WTC11 (cell line): ENCODE data around the gene FGB. TPM values are rescaled to one million over a fixed set of nuclear protein-coding genes. Genes with fewer than 3 reads are reported as not detected.

ENCODE experiments used
- ATAC-seq: fragments of 200-7000 bp; cut with Tn5 transposase; 2 replicates; pipeline ENCODE4 v1.10.0; 2021; ENCODE audit warnings: mild to moderate bottlenecking, moderate library complexity
- Bru-seq: library from RNA; stranded (reverse); fragments of 400-500 nt; gene quantifications from one replicate; lab custom pipeline; 2021; lab: Mats Ljungman, UMichigan
- CTCF ChIA-PET: fragments of 300-600 bp; sonication (Branson Sonifier 250); formaldehyde crosslinking; loops from one replicate; lab custom pipeline; 2021; ENCODE audit warnings: antibody characterized with exemption; lab: Charles Lee
- POLR2A ChIA-PET: fragments of 350-600 bp; sonication (Branson Sonifier 250); formaldehyde crosslinking; loops from one replicate; lab custom pipeline; 2021; ENCODE audit warnings: antibody characterized with exemption; lab: Charles Lee
- DNase-seq: peaks from one replicate; pipeline ENCODE4 v3.0.0; 2021; ENCODE audit warnings: low spot score
- H3K27ac Mint-ChIP-seq: 2 replicates; pipeline ENCODE4 v1.8.0; 2021; ENCODE audit warnings: mixed read lengths
- H3K27me3 Mint-ChIP-seq: 2 replicates; pipeline ENCODE4 v1.8.0; 2021; ENCODE audit warnings: low read depth, mild to moderate bottlenecking, moderate library complexity, mixed read lengths
- H3K36me3 Mint-ChIP-seq: 2 replicates; pipeline ENCODE4 v1.8.0; 2021; ENCODE audit warnings: mixed read lengths
- H3K4me1 Mint-ChIP-seq: 2 replicates; pipeline ENCODE4 v1.8.0; 2022; ENCODE audit warnings: mixed read lengths
- H3K4me3 Mint-ChIP-seq: 2 replicates; pipeline ENCODE4 v1.8.0; 2021; ENCODE audit warnings: mild to moderate bottlenecking, moderate library complexity, mixed read lengths
- H3K9me3 Mint-ChIP-seq: 2 replicates; pipeline ENCODE4 v1.8.0; 2021; ENCODE audit warnings: mixed read lengths
- CREM ChIP-seq: sonication (generic); formaldehyde crosslinking; IDR thresholded peaks from 2 replicates; pipeline ENCODE4 v1.8.1; 2022; ENCODE audit warnings: mild to moderate bottlenecking, missing genetic modification reagents, moderate library complexity
- EMX1 ChIP-seq: fragments of 250-450 bp; sonication (Bioruptor Pico); IDR thresholded peaks from 2 replicates; pipeline ENCODE4 v1.8.0; 2021; ENCODE audit warnings: mild to moderate bottlenecking
- ETV6 ChIP-seq: sonication (generic); formaldehyde crosslinking; IDR thresholded peaks from 2 replicates; pipeline ENCODE4 v1.8.1; 2022; ENCODE audit warnings: mild to moderate bottlenecking, missing genetic modification reagents
- FOXJ3 ChIP-seq: sonication (generic); formaldehyde crosslinking; IDR thresholded peaks from 2 replicates; pipeline ENCODE4 v1.9.0; 2021; ENCODE audit warnings: missing genetic modification reagents, mild to moderate bottlenecking, borderline replicate concordance
- GABPB1 ChIP-seq: sonication (generic); formaldehyde crosslinking; IDR thresholded peaks from 2 replicates; pipeline ENCODE4 v1.8.1; 2023; ENCODE audit warnings: mild to moderate bottlenecking, missing genetic modification reagents
- IRF2 ChIP-seq: sonication (generic); formaldehyde crosslinking; IDR thresholded peaks from 2 replicates; pipeline ENCODE4 v1.8.0; 2022; ENCODE audit warnings: low read depth, missing genetic modification reagents, borderline replicate concordance
- KAT7 ChIP-seq: sonication (generic); formaldehyde crosslinking; IDR thresholded peaks from 2 replicates; pipeline ENCODE4 v1.8.1; 2023; ENCODE audit warnings: missing genetic modification reagents, mild to moderate bottlenecking, borderline replicate concordance
- MXD4 ChIP-seq: fragments of 250-450 bp; sonication (Bioruptor Pico); IDR thresholded peaks from 2 replicates; pipeline ENCODE4 v1.8.0; 2021; ENCODE audit warnings: mild to moderate bottlenecking, moderate library complexity, borderline replicate concordance
- NR1H2 ChIP-seq: sonication (generic); formaldehyde crosslinking; IDR thresholded peaks from 2 replicates; pipeline ENCODE4 v1.9.0; 2021; ENCODE audit warnings: mild to moderate bottlenecking, moderate library complexity, missing genetic modification reagents
- NR2C2 ChIP-seq: sonication (generic); formaldehyde crosslinking; IDR thresholded peaks from 2 replicates; pipeline ENCODE4 v1.8.0; 2022; ENCODE audit warnings: mild to moderate bottlenecking, missing genetic modification reagents
- NR3C1 ChIP-seq: sonication (generic); formaldehyde crosslinking; conservative IDR thresholded peaks from 2 replicates; pipeline ENCODE4 v1.8.1; 2023; ENCODE audit warnings: low read depth, mild to moderate bottlenecking, missing genetic modification reagents
- SMAD3 ChIP-seq: sonication (generic); formaldehyde crosslinking; IDR thresholded peaks from 2 replicates; pipeline ENCODE4 v1.8.0; 2022; ENCODE audit warnings: missing genetic modification reagents, mild to moderate bottlenecking, borderline replicate concordance
- SOX15 ChIP-seq: fragments of 250-450 bp; sonication (Bioruptor Pico); IDR thresholded peaks from 2 replicates; pipeline ENCODE4 v1.9.0; 2021; ENCODE audit warnings: mild to moderate bottlenecking
- ZNF121 ChIP-seq: sonication (generic); formaldehyde crosslinking; IDR thresholded peaks from 2 replicates; pipeline ENCODE4 v1.8.0; 2023; ENCODE audit warnings: missing genetic modification reagents
- ZNF138 ChIP-seq: sonication (generic); formaldehyde crosslinking; conservative IDR thresholded peaks from 2 replicates; pipeline ENCODE4 v1.8.1; 2022; ENCODE audit warnings: mild to moderate bottlenecking, moderate library complexity, missing genetic modification reagents
- ZNF219 ChIP-seq: sonication (generic); formaldehyde crosslinking; IDR thresholded peaks from 2 replicates; pipeline ENCODE4 v1.8.0; 2023; ENCODE audit warnings: missing genetic modification reagents, mild to moderate bottlenecking, borderline replicate concordance
- long read RNA-seq, 3 experiments: library from RNA in 1 of 3; library from capped mRNA in 1 of 3; library from polyadenylated mRNA in 1 of 3; unstranded in 2 of 3; stranded (forward) in 1 of 3; transcript quantifications; one replicate each; pipeline ENCODE4 v2.0.0, GENCODE V29; 2021
- total RNA-seq: library from RNA; stranded (reverse); gene quantifications from 3 replicates; pipeline ENCODE4 v1.2.3, GENCODE V29; 2021
- TF ChIP-seq, protein P1 (sequence below): sonication (generic); formaldehyde crosslinking; IDR thresholded peaks from 2 replicates; pipeline ENCODE4 v1.8.1; 2022; ENCODE audit warnings: mild to moderate bottlenecking, moderate library complexity, missing genetic modification reagents
- TF ChIP-seq, protein P2 (sequence below): fragments of 200-600 bp; IDR thresholded peaks from 2 replicates; pipeline ENCODE4 v1.8.0; 2022; ENCODE audit warnings: antibody characterized with exemption
- TF ChIP-seq, protein P3 (sequence below): sonication (generic); formaldehyde crosslinking; IDR thresholded peaks from 2 replicates; pipeline ENCODE4 v1.8.1; 2023; ENCODE audit warnings: mild to moderate bottlenecking, missing genetic modification reagents
- TF ChIP-seq, protein P4 (sequence below): fragments of 250-450 bp; sonication (Bioruptor Pico); IDR thresholded peaks from 2 replicates; pipeline ENCODE4 v1.8.0; 2021; ENCODE audit warnings: mild to moderate bottlenecking
- TF ChIP-seq, protein P5 (sequence below): sonication (generic); formaldehyde crosslinking; IDR thresholded peaks from 2 replicates; pipeline ENCODE4 v1.8.1; 2023; ENCODE audit warnings: mild to moderate bottlenecking, moderate library complexity, missing genetic modification reagents
- TF ChIP-seq, protein P6 (sequence below): sonication (generic); formaldehyde crosslinking; IDR thresholded peaks from 2 replicates; pipeline ENCODE4 v1.8.0; 2022; ENCODE audit warnings: mild to moderate bottlenecking, missing genetic modification reagents
- TF ChIP-seq, protein P7 (sequence below): fragments of 250-450 bp; sonication (Bioruptor Pico); IDR thresholded peaks from 2 replicates; pipeline ENCODE4 v2.1.2; 2022; ENCODE audit warnings: mild to moderate bottlenecking, moderate library complexity

FGB gene
- 2.0 to 3.5 TPM (median 2.3 TPM) in 3 replicates for total RNA-seq
- Bru-seq, nascent RNA: percentile 5 among the genes with signal in this experiment
- long read RNA-seq, experiment 1: 0 reads
- long read RNA-seq, experiment 2: 0 reads
- long read RNA-seq, experiment 3: 0 reads

DNA sequence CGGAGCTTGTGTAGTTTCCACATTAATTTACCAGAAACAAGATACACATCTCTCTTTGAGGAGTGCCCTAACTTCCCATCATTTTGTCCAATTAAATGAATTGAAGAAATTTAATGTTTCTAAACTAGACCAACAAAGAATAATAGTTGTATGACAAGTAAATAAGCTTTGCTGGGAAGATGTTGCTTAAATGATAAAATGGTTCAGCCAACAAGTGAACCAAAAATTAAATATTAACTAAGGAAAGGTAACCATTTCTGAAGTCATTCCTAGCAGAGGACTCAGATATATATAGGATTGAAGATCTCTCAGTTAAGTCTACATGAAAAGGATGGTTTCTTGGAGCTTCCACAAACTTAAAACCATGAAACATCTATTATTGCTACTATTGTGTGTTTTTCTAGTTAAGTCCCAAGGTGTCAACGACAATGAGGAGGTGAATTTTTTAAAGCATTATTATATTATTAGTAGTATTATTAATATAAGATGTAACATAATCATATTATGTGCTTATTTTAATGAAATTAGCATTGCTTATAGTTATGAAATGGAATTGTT, at the start of gene FGB:
Gene FGB (plus strand): TSS at position 315 of the 558 bp plus-strand sequence. CDS start 8 bp downstream, at position 323.
- DNase-seq: no peak
- Mint-ChIP-seq H3K4me3 (no peak within 1 kb of the TSS), H3K27me3 (no peaks in the 10 kb centered on the region), H3K4me1 (peaks cover 10% of the 10 kb centered on the region), H3K36me3 (no peaks in the 10 kb centered on the region), H3K27ac (no peak within 1 kb of the TSS; the same call in 1 of the 2 replicates), H3K9me3 (no peaks in the 10 kb centered on the region)
- POLR2A ChIA-PET: no interaction called here
- ATAC-seq: no peak
- TF ChIP-seq SOX15 (CRISPR knock-in tag) (no peak), EMX1 (CRISPR knock-in tag) (no peak), ZNF138 (no peak), ZNF121 (CRISPR knock-in tag) (no peak), CREM (CRISPR knock-in tag) (no peak), NR3C1 (CRISPR knock-in tag) (no peak), KAT7 (CRISPR knock-in tag) (no peak), ZNF219 (CRISPR knock-in tag) (no peak), SMAD3 (no peak), NR1H2 (CRISPR knock-in tag) (no peak), NR2C2 (CRISPR knock-in tag) (no peak), MXD4 (CRISPR knock-in tag) (no peak)
- TF ChIP-seq, protein P1, sequence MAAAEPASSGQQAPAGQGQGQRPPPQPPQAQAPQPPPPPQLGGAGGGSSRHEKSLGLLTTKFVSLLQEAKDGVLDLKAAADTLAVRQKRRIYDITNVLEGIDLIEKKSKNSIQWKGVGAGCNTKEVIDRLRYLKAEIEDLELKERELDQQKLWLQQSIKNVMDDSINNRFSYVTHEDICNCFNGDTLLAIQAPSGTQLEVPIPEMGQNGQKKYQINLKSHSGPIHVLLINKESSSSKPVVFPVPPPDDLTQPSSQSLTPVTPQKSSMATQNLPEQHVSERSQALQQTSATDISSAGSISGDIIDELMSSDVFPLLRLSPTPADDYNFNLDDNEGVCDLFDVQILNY: no peak
- TF ChIP-seq, protein P2, sequence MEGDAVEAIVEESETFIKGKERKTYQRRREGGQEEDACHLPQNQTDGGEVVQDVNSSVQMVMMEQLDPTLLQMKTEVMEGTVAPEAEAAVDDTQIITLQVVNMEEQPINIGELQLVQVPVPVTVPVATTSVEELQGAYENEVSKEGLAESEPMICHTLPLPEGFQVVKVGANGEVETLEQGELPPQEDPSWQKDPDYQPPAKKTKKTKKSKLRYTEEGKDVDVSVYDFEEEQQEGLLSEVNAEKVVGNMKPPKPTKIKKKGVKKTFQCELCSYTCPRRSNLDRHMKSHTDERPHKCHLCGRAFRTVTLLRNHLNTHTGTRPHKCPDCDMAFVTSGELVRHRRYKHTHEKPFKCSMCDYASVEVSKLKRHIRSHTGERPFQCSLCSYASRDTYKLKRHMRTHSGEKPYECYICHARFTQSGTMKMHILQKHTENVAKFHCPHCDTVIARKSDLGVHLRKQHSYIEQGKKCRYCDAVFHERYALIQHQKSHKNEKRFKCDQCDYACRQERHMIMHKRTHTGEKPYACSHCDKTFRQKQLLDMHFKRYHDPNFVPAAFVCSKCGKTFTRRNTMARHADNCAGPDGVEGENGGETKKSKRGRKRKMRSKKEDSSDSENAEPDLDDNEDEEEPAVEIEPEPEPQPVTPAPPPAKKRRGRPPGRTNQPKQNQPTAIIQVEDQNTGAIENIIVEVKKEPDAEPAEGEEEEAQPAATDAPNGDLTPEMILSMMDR: no peak
- TF ChIP-seq, protein P3, sequence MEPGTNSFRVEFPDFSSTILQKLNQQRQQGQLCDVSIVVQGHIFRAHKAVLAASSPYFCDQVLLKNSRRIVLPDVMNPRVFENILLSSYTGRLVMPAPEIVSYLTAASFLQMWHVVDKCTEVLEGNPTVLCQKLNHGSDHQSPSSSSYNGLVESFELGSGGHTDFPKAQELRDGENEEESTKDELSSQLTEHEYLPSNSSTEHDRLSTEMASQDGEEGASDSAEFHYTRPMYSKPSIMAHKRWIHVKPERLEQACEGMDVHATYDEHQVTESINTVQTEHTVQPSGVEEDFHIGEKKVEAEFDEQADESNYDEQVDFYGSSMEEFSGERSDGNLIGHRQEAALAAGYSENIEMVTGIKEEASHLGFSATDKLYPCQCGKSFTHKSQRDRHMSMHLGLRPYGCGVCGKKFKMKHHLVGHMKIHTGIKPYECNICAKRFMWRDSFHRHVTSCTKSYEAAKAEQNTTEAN (CRISPR knock-in tag): no peak
- TF ChIP-seq, protein P4, sequence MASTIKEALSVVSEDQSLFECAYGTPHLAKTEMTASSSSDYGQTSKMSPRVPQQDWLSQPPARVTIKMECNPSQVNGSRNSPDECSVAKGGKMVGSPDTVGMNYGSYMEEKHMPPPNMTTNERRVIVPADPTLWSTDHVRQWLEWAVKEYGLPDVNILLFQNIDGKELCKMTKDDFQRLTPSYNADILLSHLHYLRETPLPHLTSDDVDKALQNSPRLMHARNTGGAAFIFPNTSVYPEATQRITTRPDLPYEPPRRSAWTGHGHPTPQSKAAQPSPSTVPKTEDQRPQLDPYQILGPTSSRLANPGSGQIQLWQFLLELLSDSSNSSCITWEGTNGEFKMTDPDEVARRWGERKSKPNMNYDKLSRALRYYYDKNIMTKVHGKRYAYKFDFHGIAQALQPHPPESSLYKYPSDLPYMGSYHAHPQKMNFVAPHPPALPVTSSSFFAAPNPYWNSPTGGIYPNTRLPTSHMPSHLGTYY (CRISPR knock-in tag): no peak
- CTCF ChIA-PET: interaction anchor here (1.7 kb wide), 1 partner anchor 56 kb away, joined by 9 read pairs; no protein-coding TSS in a partner anchor

DNA sequence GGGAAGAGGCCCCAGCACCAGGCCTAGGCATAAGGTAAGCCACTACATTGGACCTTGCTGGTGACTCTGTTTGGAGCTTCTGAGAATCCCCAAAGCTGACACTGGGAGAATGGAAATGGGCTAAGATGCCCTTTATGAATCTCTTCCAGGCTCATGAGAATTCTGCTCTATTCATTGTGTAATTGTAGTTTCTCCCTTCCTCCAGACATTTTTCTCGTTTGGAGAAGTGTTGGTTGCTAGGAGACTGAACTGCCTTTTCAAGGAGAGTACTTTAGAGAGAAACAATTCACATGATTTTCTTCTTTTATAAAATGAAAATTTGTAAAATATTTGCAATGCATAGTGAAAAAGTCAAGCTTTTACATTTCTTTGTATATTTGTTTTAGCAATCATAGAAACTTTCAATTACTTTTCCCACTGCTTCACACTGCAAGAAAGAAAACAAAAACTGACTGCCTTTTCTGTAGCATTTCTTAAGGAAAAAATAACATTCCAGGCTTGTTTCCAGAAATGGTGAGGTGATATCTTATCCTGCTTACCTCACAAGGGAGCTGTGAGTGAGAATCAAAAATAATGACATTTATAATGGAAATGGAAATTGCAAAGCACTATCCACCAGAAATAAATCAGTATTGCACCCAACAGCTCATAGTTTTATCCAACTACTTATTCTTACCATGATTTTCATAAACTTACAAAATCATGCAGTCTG, 46.3 kb upstream of the FGB start:
- Mint-ChIP-seq H3K4me1 (peaks cover 12% of the 10 kb centered on the region), H3K36me3 (no peaks in the 10 kb centered on the region), H3K9me3 (peaks cover 13% of the 10 kb centered on the region), H3K27me3 (peaks cover 4% of the 10 kb centered on the region), H3K27ac (no peak overlapping the region), H3K4me3 (no peak overlapping the region)
- POLR2A ChIA-PET: no interaction called here
- CTCF ChIA-PET: interaction anchor here (2.2 to 3.6 kb wide), 2 partner anchors 10 to 14 kb away, joined by 5 to 19 read pairs; no protein-coding TSS in a partner anchor
- no peak for DNase-seq
- no peak for ATAC-seq
- TF ChIP-seq ETV6 (CRISPR knock-in tag) (no peak), IRF2 (no peak), GABPB1 (CRISPR knock-in tag) (no peak), FOXJ3 (CRISPR knock-in tag) (no peak), NR1H2 (CRISPR knock-in tag) (no peak)
- TF ChIP-seq, protein P5, sequence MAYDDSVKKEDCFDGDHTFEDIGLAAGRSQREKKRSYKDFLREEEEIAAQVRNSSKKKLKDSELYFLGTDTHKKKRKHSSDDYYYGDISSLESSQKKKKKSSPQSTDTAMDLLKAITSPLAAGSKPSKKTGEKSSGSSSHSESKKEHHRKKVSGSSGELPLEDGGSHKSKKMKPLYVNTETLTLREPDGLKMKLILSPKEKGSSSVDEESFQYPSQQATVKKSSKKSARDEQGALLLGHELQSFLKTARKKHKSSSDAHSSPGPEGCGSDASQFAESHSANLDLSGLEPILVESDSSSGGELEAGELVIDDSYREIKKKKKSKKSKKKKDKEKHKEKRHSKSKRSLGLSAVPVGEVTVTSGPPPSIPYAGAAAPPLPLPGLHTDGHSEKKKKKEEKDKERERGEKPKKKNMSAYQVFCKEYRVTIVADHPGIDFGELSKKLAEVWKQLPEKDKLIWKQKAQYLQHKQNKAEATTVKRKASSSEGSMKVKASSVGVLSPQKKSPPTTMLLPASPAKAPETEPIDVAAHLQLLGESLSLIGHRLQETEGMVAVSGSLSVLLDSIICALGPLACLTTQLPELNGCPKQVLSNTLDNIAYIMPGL (CRISPR knock-in tag): no peak
- TF ChIP-seq, protein P6, sequence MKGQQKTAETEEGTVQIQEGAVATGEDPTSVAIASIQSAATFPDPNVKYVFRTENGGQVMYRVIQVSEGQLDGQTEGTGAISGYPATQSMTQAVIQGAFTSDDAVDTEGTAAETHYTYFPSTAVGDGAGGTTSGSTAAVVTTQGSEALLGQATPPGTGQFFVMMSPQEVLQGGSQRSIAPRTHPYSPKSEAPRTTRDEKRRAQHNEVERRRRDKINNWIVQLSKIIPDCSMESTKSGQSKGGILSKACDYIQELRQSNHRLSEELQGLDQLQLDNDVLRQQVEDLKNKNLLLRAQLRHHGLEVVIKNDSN (CRISPR knock-in tag): no peak
- TF ChIP-seq, protein P7, sequence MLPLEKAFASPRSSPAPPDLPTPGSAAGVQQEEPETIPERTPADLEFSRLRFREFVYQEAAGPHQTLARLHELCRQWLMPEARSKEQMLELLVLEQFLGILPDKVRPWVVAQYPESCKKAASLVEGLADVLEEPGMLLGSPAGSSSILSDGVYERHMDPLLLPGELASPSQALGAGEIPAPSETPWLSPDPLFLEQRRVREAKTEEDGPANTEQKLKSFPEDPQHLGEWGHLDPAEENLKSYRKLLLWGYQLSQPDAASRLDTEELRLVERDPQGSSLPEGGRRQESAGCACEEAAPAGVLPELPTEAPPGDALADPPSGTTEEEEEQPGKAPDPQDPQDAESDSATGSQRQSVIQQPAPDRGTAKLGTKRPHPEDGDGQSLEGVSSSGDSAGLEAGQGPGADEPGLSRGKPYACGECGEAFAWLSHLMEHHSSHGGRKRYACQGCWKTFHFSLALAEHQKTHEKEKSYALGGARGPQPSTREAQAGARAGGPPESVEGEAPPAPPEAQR (CRISPR knock-in tag): no peak
